PC-9 (cell line): ENCODE measurements around the gene RRAD. TPM values are rescaled to one million over a fixed set of nuclear protein-coding genes. Genes with fewer than 3 reads are reported as not detected.

Experiments
- BruUV-seq: library from RNA; stranded (reverse); fragments of 400-500 nt; replicated peaks from 2 replicates; lab custom pipeline; 2021; lab: Mats Ljungman, UMichigan
- CTCF ChIA-PET: fragments of 300-600 bp; sonication (Branson Sonifier 250); formaldehyde crosslinking; loops from one replicate; lab custom pipeline; 2022; ENCODE audit warnings: antibody characterized with exemption; lab: Charles Lee
- POLR2A ChIA-PET: fragments of 300-600 bp; sonication (Branson Sonifier 250); formaldehyde crosslinking; loops from one replicate; lab custom pipeline; 2022; ENCODE audit warnings: antibody characterized with exemption; ENCODE audit not compliant: unreplicated experiment; lab: Charles Lee
- DNase-seq, 2 experiments: peaks; one replicate each; pipeline versions ENCODE4 v3.0.0 to v3.0.0-alpha.2; 2015 to 2022; ENCODE audit warnings: mixed read lengths in 1 of 2
- H2AFZ ChIP-seq: fragments of 200-600 bp; sonication (generic); 2 replicates; pipeline ENCODE4 v1.8.1; 2017; ENCODE audit warnings: antibody characterized with exemption
- H3F3A ChIP-seq: fragments of 200-600 bp; sonication (generic); 2 replicates; pipeline ENCODE4 v1.8.1; 2017; ENCODE audit warnings: antibody characterized with exemption, mild to moderate bottlenecking, low read depth; ENCODE audit not compliant: insufficient read depth
- H3K27ac ChIP-seq: fragments of 200-600 bp; sonication (generic); 2 replicates; pipeline ENCODE4 v1.6.1; 2016; ENCODE audit warnings: mixed run types
- H3K27me3 ChIP-seq: fragments of 200-600 bp; sonication (generic); 2 replicates; pipeline ENCODE4 v1.6.1; 2016; ENCODE audit warnings: low read depth, mixed run types; ENCODE audit not compliant: insufficient read depth
- H3K36me3 ChIP-seq: fragments of 200-600 bp; sonication (generic); 2 replicates; pipeline ENCODE4 v1.6.1; 2016; ENCODE audit warnings: low read depth, mixed run types
- H3K4me1 ChIP-seq: fragments of 200-600 bp; sonication (generic); replicated peaks from 2 replicates; pipeline ENCODE4 v1.6.1; 2016; ENCODE audit warnings: mixed run types; ENCODE audit not compliant: insufficient read depth
- H3K4me2 ChIP-seq: fragments of 200-600 bp; sonication (generic); 2 replicates; pipeline ENCODE4 v1.6.1; 2017; ENCODE audit warnings: mixed run types
- H3K4me3 ChIP-seq: fragments of 200-600 bp; sonication (generic); 2 replicates; pipeline ENCODE4 v1.6.1; 2016; ENCODE audit warnings: mixed run types
- H3K79me2 ChIP-seq: fragments of 200-600 bp; sonication (generic); 2 replicates; pipeline ENCODE4 v1.6.1; 2017; ENCODE audit warnings: low read depth, mixed run types
- H3K9me2 ChIP-seq: fragments of 200-600 bp; sonication (generic); 2 replicates; pipeline ENCODE4 v1.8.1; 2017; ENCODE audit warnings: mild to moderate bottlenecking; ENCODE audit not compliant: insufficient read depth
- H3K9me3 ChIP-seq: fragments of 200-600 bp; sonication (generic); 2 replicates; pipeline ENCODE4 v1.8.1; 2016; ENCODE audit warnings: low read depth; ENCODE audit not compliant: insufficient read depth
- H4K20me1 ChIP-seq: fragments of 200-600 bp; sonication (generic); 2 replicates; pipeline ENCODE4 v1.8.1; 2017; ENCODE audit not compliant: insufficient read depth
- EZH2 ChIP-seq: fragments of 200-600 bp; sonication (generic); IDR thresholded peaks from 2 replicates; pipeline ENCODE4 v1.8.0; 2017; ENCODE audit warnings: antibody characterized with exemption, low read depth
- intact Hi-C: fragments of 100-400 bp; cut with micrococcal nuclease; formaldehyde crosslinking; loops from one replicate; pipeline ENCODE4 v1.10.0; 2022; ENCODE audit not compliant: unreplicated experiment
- total RNA-seq: library from RNA; stranded (reverse); gene quantifications from 2 replicates; pipeline ENCODE4 v1.2.3, GENCODE V29; 2021
- TF ChIP-seq, protein P1 (sequence below): fragments of 200-600 bp; sonication (generic); conservative IDR thresholded peaks from 2 replicates; pipeline ENCODE4 v1.6.1; 2017; ENCODE audit warnings: mixed run types, antibody characterized with exemption, mild to moderate bottlenecking, moderate library complexity

Gene RRAD
- total RNA-seq, 1 experiment from 2014 or later = 0.24 TPM

DNA sequence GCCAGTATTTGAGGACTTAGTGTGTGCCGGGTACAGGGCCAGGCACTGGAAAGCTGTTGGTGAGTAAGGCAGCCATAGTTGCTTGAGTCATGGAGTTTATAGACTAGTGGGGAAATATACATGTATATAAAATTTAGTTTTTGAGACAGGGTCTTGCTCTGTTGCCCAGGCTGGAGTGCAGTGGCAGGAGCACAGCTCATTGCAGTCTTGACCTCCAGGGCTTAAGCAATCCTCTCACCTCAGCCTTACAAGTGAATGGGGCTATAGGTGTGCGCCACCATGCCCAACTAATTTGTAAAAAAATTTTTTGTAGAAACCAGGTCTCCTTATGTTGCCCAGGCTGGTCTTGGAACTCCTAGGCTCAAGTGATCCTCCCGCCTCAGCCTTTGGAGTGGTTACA, 42.6 kb downstream of the RRAD start:
- ChIA-PET POLR2A (no interaction called here), CTCF (interaction anchor here (0.6 kb wide), 2 partner anchors 112 to 310 kb away, joined by 3 to 6 read pairs; no protein-coding TSS in a partner anchor)
- H3K9me3 ChIP-seq = no peaks in the 10 kb centered on the region
- peaks cover 26% of the 10 kb centered on the region for H3K4me1 ChIP-seq
- no peak overlapping the region for H3K27ac ChIP-seq
- no peak overlapping the region for H2AFZ ChIP-seq
- H3K27me3 ChIP-seq = no peaks in the 10 kb centered on the region
- H3K79me2 ChIP-seq = peaks cover 18% of the 10 kb centered on the region
- H3K36me3 ChIP-seq = peaks cover 17% of the 10 kb centered on the region; the same call in 1 of the 2 replicates
- BruUV-seq = no TSS peak
- H3K9me2 ChIP-seq = no peaks in the 10 kb centered on the region
- H3K4me3 ChIP-seq = no peak overlapping the region
- no peak for TF ChIP-seq EZH2
- TF ChIP-seq, protein P1, sequence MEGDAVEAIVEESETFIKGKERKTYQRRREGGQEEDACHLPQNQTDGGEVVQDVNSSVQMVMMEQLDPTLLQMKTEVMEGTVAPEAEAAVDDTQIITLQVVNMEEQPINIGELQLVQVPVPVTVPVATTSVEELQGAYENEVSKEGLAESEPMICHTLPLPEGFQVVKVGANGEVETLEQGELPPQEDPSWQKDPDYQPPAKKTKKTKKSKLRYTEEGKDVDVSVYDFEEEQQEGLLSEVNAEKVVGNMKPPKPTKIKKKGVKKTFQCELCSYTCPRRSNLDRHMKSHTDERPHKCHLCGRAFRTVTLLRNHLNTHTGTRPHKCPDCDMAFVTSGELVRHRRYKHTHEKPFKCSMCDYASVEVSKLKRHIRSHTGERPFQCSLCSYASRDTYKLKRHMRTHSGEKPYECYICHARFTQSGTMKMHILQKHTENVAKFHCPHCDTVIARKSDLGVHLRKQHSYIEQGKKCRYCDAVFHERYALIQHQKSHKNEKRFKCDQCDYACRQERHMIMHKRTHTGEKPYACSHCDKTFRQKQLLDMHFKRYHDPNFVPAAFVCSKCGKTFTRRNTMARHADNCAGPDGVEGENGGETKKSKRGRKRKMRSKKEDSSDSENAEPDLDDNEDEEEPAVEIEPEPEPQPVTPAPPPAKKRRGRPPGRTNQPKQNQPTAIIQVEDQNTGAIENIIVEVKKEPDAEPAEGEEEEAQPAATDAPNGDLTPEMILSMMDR = no peak
- no peak overlapping the region for H3K4me2 ChIP-seq
- intact Hi-C loops = loop anchor here (5.0 kb wide), 1 partner anchor 220 kb away; no protein-coding TSS in a partner anchor
- 0 out of 2 replicates have a peak, but pooled peaks cover 4% of the 10 kb centered on the region for H4K20me1 ChIP-seq
- H3F3A ChIP-seq = peaks cover 20% of the 10 kb centered on the region; the same call in 1 of the 2 replicates
- DNase-seq = no peak

DNA sequence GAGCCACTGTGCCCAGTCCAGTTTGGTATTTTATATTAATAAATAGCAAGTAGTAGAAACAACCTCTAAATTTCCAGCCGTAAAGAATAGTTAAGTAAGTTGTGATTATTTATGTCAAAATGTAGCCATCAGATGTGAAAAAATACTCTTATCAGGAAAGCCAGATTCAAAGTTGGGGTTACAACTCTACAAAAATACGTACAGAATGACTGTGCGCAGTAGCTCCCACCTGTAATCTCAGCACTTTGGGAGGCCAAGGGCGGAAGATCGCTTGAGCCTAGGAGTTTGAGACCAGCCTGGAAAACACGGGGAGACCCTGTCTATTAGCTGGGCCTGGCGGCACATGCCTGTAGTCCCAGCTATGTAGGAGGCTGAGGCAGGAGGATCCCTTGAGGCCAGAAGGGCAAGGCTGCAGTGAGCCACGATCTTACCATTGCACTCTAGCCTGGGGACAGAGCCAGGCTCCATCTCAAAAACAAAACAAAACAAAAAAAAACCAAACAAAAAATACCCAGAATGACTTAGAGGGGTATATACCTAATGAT, 43.3 kb downstream of the RRAD start:
- Histone ChIP-seq H3K36me3 (peaks cover 17% of the 10 kb centered on the region; the same call in 1 of the 2 replicates), H3K9me2 (no peaks in the 10 kb centered on the region), H4K20me1 (0 out of 2 replicates have a peak, but pooled peaks cover 4% of the 10 kb centered on the region), H3K27ac (no peak overlapping the region), H3K9me3 (no peaks in the 10 kb centered on the region), H2AFZ (no peak overlapping the region), H3K4me2 (peak overlapping the region; percentile 91), H3K27me3 (no peaks in the 10 kb centered on the region), H3F3A (peaks cover 15% of the 10 kb centered on the region; the same call in 1 of the 2 replicates), H3K79me2 (peaks cover 18% of the 10 kb centered on the region), H3K4me3 (no peak overlapping the region), H3K4me1 (peaks cover 26% of the 10 kb centered on the region)
- POLR2A ChIA-PET = no interaction called here
- CTCF ChIA-PET = interaction anchor here (0.6 to 0.7 kb wide), 4 partner anchors 9 to 310 kb away, joined by 3 to 5 read pairs (median 3); partner anchors contain the start of gene CES3
- TF ChIP-seq, protein P1 = no peak
- no peak for TF ChIP-seq EZH2
- intact Hi-C loops = loop anchor here (5.0 kb wide), 1 partner anchor 220 kb away; no protein-coding TSS in a partner anchor
- DNase-seq = no peak
- BruUV-seq = TSS peak; percentile 49

DNA sequence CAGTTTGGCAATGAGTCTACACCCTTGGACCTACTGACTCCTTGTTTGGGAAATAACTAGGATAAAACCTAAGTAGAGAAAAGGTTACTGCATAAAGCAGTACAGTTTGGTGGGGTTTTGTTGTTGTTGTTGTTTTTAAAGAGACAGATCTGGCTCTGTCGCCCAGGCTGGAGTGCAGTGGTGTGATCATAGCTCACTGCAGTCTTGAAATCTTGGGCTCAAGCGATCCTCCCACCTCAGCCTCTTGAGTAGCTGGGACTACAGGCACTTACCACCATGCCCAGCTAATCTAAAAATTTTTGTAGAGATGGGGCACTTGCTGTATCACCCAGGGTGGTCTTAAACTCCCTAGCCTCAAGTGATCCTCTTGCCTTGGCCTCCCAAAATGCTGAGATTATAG, 43.8 kb downstream of the RRAD start:
- POLR2A ChIA-PET = no interaction called here
- CTCF ChIA-PET = interaction anchor here (0.6 to 0.7 kb wide), 2 partner anchors 9 to 14 kb away, joined by 3 to 5 read pairs; no protein-coding TSS in a partner anchor

More for the DNA sequence above, 43.8 kb downstream of the RRAD start:
- Histone ChIP-seq H4K20me1 (0 out of 2 replicates have a peak, but pooled peaks cover 3% of the 10 kb centered on the region), H2AFZ (no peak overlapping the region), H3K27ac (no peak overlapping the region), H3K27me3 (no peaks in the 10 kb centered on the region), H3K4me2 (peak overlapping the region; percentile 91), H3K4me1 (peaks cover 22% of the 10 kb centered on the region), H3K36me3 (peaks cover 17% of the 10 kb centered on the region; the same call in 1 of the 2 replicates), H3F3A (peaks cover 10% of the 10 kb centered on the region; the same call in 1 of the 2 replicates), H3K9me2 (no peaks in the 10 kb centered on the region), H3K79me2 (peaks cover 18% of the 10 kb centered on the region), H3K4me3 (peak overlapping the region; percentile 99; the same call in 1 of the 2 replicates), H3K9me3 (no peaks in the 10 kb centered on the region)
- no peak for DNase-seq
- no TSS peak for BruUV-seq
- TF ChIP-seq, protein P1 = no peak
- TF ChIP-seq EZH2 = no peak
- intact Hi-C loops = loop anchor here (5.0 kb wide), 1 partner anchor 219 kb away; no protein-coding TSS in a partner anchor
